ENCODE measurements around the gene FGF8.
A peak's percentile ranks its signal among the peaks of the same experiment; 100 is the strongest.

DNA sequence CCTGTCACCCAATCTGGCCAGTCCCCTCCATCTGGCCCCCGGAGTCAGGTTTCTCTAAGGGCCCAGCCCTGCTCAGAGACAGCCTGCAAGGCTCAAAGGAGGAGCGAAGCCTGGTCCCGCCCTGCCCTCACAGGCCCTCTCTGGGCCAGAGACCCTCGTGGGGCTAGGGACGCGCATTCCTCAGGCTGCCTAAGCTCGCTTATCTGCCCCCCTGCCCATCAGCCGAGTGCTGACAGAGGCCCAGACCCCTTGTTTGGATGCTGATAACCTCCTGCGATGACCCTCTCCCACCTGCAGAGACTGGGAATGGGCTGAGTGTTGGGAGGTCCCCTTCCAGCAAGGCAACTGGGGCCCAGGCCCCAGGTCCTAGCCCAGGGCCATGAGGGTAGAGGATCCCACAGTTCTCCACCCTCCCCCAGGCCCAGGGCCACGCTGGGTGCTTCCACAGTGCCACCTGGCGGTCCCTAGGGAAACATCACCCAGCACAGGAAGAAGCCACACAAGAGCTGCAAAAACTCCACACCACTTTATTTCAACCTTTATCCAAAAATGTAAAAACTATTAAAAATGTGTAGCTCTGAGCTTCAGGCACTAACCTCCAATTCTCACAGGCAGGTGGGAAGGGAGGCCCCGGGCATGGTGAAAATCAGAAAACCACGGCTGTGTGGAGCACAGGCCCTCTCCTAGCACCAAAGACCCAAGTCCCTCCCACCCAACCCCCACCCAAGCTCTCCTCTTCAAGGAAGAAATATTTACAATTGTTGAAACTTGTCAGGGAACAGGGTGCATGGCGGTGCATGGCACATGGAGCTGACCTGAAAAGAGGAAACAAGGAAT, 5.1 kb upstream of the FGF8 start:
- TF ChIP-seq ZEB2 (IDR thresholded peaks at IDR 0.05) (no peak), PHF8 (IDR thresholded peaks at IDR 0.05; ENCODE audit: borderline replicate concordance, low read length) (no peak), TGIF2 (CRISPR knock-in tag; IDR thresholded peaks at IDR 0.05) (no peak)
- TF ChIP-seq, protein P1, sequence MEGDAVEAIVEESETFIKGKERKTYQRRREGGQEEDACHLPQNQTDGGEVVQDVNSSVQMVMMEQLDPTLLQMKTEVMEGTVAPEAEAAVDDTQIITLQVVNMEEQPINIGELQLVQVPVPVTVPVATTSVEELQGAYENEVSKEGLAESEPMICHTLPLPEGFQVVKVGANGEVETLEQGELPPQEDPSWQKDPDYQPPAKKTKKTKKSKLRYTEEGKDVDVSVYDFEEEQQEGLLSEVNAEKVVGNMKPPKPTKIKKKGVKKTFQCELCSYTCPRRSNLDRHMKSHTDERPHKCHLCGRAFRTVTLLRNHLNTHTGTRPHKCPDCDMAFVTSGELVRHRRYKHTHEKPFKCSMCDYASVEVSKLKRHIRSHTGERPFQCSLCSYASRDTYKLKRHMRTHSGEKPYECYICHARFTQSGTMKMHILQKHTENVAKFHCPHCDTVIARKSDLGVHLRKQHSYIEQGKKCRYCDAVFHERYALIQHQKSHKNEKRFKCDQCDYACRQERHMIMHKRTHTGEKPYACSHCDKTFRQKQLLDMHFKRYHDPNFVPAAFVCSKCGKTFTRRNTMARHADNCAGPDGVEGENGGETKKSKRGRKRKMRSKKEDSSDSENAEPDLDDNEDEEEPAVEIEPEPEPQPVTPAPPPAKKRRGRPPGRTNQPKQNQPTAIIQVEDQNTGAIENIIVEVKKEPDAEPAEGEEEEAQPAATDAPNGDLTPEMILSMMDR (IDR thresholded peaks at IDR 0.05 in 2 of 3, conservative IDR thresholded peaks at IDR 0.05 in 1 of 3; ENCODE audit: insufficient read depth in 2 of 3, low read depth in 1 of 3, low read length in 3 of 3) = peak; percentile 82 to 86 (median 83)

Data from K562 (cell line).